Mesothelial cell of epicardium (in vitro differentiated cells): Measurements from ENCODE around the gene NUTF2. TPM values are rescaled to one million over a fixed set of nuclear protein-coding genes. Genes with fewer than 3 reads are reported as not detected.

ENCODE experiments used
- DNase-seq, 2 experiments: peaks; one replicate each; pipeline ENCODE4 v3.0.0; 2021; ENCODE audit warnings: low spot score in 2 of 2; ENCODE audit not compliant: unreplicated experiment in 2 of 2
- H3K27ac Mint-ChIP-seq: 2 replicates; pipeline ENCODE4 v1.8.0; 2021; ENCODE audit warnings: mixed read lengths
- H3K27me3 Mint-ChIP-seq: 2 replicates; pipeline ENCODE4 v1.8.0; 2021; ENCODE audit warnings: low read depth, mixed read lengths
- H3K36me3 Mint-ChIP-seq: 2 replicates; pipeline ENCODE4 v1.8.0; 2021; ENCODE audit warnings: mixed read lengths
- H3K4me1 Mint-ChIP-seq: 2 replicates; pipeline ENCODE4 v1.8.0; 2021; ENCODE audit warnings: mixed read lengths
- H3K4me3 Mint-ChIP-seq: 2 replicates; pipeline ENCODE4 v1.8.0; 2021; ENCODE audit warnings: mild to moderate bottlenecking, moderate library complexity, mixed read lengths
- H3K9me3 Mint-ChIP-seq: 2 replicates; pipeline ENCODE4 v1.8.0; 2021; ENCODE audit warnings: mixed read lengths
- total RNA-seq: library from RNA; stranded (reverse); gene quantifications from 3 replicates; pipeline ENCODE4 v1.2.1, GENCODE V29; 2021
- TF ChIP-seq, protein P1 (sequence below): fragments of 200-600 bp; sonication (generic); IDR thresholded peaks from one replicate; pipeline ENCODE4 v1.5.0; 2021; ENCODE audit warnings: antibody characterized with exemption; ENCODE audit not compliant: unreplicated experiment

NUTF2 gene
- total RNA-seq, 1 donor from 2014 or later: 130 TPM

GRCh38 chr16:67804853-67805542 lies 41.7 kb upstream of the NUTF2 start:
- H3K9me3 Mint-ChIP-seq: no peaks in the 10 kb centered on the region
- peaks cover 18% of the 10 kb centered on the region for H3K4me1 Mint-ChIP-seq
- peak overlapping the region; percentile 98 for H3K4me3 Mint-ChIP-seq
- TF ChIP-seq, protein P1, sequence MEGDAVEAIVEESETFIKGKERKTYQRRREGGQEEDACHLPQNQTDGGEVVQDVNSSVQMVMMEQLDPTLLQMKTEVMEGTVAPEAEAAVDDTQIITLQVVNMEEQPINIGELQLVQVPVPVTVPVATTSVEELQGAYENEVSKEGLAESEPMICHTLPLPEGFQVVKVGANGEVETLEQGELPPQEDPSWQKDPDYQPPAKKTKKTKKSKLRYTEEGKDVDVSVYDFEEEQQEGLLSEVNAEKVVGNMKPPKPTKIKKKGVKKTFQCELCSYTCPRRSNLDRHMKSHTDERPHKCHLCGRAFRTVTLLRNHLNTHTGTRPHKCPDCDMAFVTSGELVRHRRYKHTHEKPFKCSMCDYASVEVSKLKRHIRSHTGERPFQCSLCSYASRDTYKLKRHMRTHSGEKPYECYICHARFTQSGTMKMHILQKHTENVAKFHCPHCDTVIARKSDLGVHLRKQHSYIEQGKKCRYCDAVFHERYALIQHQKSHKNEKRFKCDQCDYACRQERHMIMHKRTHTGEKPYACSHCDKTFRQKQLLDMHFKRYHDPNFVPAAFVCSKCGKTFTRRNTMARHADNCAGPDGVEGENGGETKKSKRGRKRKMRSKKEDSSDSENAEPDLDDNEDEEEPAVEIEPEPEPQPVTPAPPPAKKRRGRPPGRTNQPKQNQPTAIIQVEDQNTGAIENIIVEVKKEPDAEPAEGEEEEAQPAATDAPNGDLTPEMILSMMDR: no peak
- DNase-seq: no peak
- peak overlapping the region; percentile 91 for H3K27ac Mint-ChIP-seq
- H3K36me3 Mint-ChIP-seq: peaks cover 6% of the 10 kb centered on the region
- no peaks in the 10 kb centered on the region for H3K27me3 Mint-ChIP-seq

GRCh38 chr16:67805718-67806427 lies 40.9 kb upstream of the NUTF2 start:
- no peaks in the 10 kb centered on the region for H3K9me3 Mint-ChIP-seq
- H3K36me3 Mint-ChIP-seq: peaks cover 6% of the 10 kb centered on the region
- H3K4me3 Mint-ChIP-seq: peak overlapping the region; percentile 98
- H3K27ac Mint-ChIP-seq: peak overlapping the region; percentile 91
- no peaks in the 10 kb centered on the region for H3K27me3 Mint-ChIP-seq
- TF ChIP-seq, protein P1: no peak
- peaks cover 18% of the 10 kb centered on the region for H3K4me1 Mint-ChIP-seq
- DNase-seq: no peak

DNA sequence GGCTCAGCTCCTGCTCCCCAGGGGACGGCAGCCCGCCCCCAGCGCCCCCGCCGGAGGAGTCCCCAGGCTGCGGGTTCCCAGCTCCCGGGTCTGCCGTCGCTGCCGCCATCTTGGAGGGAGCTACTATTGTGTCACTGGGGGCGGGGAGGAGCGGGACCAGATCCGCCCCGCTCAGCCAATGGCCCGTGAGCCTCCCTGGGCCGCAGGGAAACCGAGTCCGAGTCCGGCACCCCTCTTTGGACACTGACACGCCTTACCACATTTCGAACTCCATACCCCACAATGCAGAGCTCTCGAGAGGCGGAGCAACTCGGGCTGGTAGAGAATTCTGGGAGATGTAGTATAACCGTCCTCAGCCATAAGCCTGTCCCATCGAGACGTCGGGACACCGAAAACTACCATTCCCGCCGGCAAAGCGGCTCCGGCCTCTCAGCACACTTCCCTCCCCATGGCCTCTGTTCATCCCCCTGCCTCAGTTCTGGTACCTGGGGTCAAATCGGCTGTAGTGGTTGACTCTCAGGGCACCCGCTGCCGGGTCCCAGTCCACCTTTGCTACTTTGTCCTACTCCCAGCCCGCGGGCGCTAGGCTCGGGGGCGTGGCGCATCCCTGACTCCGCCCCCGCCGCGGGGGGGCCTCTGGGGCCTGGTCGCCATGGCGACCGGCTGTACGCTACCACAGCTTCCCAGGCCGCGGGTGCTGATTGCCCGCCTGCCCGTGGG lies 40.1 kb upstream of the NUTF2 start, which contains the start of the genes RANBP10 and TSNAXIP1:
Gene RANBP10 (minus strand): TSS at position 133 of the 720 bp plus-strand sequence. CDS start 24 bp downstream, at position 109.
Gene TSNAXIP1 (plus strand): TSS at position 462 of the 720 bp plus-strand sequence. CDS start 261 bp downstream, outside the sequence.
- Mint-ChIP-seq H3K36me3 (peaks cover 6% of the 10 kb centered on the region), H3K4me3 (peak within 1 kb of the TSS; percentile 98), H3K27ac (peak within 1 kb of the TSS; percentile 95), H3K9me3 (no peaks in the 10 kb centered on the region), H3K4me1 (peaks cover 18% of the 10 kb centered on the region), H3K27me3 (no peaks in the 10 kb centered on the region)
- TF ChIP-seq, protein P1: no peak
- DNase-seq: peak; percentile 91 to 93

DNA sequence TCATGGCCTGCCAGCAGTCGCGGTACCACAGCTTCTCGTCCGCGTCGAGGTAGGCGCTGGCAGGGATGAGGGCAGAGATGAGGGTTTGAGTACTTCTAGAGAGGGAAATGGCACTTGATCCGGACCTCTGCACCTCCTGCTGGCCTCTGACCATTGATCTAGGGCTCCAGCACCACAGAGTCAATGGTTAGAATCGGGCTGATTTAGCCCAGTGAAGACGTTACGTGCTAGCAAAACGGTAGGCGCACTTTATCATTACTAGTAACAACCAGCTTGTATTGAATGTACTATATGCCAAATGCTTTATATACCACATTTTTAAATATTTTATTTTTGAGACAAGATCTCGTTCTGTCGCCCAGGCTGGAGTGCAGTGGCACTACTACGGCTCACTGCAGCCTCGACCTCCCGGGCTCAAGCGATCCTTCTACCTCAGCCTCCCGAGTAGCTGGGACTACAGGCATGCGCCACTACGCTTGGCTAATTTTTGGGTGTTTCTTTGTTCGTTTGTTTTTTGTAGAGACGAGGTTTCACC lies 39.5 kb upstream of the NUTF2 start:
- H3K27me3 Mint-ChIP-seq: no peaks in the 10 kb centered on the region
- no peak for DNase-seq
- H3K27ac Mint-ChIP-seq: peak overlapping the region; percentile 95
- no peaks in the 10 kb centered on the region for H3K9me3 Mint-ChIP-seq
- H3K4me1 Mint-ChIP-seq: peaks cover 18% of the 10 kb centered on the region
- H3K36me3 Mint-ChIP-seq: peaks cover 6% of the 10 kb centered on the region
- H3K4me3 Mint-ChIP-seq: peak overlapping the region; percentile 98
- TF ChIP-seq, protein P1: no peak

DNA sequence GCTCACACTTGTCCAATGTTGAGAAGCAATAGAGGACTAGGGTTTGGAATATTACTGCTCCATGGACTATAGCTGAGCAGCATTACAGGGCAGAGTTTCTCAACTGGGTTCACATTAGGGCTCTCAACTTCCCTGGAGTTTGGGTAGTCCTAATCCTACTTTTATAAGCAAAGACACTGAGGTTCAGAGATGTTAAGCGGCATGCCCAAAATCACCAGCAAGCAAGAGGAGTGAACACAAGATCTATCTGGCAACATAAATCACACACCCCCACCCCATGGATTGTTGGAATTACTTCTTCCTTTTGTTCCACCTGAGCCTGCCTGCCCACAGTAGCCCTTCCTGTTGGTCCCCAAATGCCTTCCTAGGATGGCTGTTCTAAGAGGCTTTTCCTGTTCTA lies 34.8 kb upstream of the NUTF2 start:
- no peaks in the 10 kb centered on the region for H3K9me3 Mint-ChIP-seq
- TF ChIP-seq, protein P1: no peak
- peaks cover 7% of the 10 kb centered on the region for H3K4me1 Mint-ChIP-seq
- no peak for DNase-seq
- no peak overlapping the region for H3K4me3 Mint-ChIP-seq
- no peaks in the 10 kb centered on the region for H3K36me3 Mint-ChIP-seq
- no peaks in the 10 kb centered on the region for H3K27me3 Mint-ChIP-seq
- H3K27ac Mint-ChIP-seq: no peak overlapping the region
